HTERT RPE-1 (cell line): ENCODE measurements around the gene CCDC127.

Experiments used
- in situ Hi-C: fragments of 300-500 bp; cut with MboI; formaldehyde crosslinking; loops from 4 replicates; pipeline ENCODE4 v1.14.3; 2020; ENCODE audit warnings: low sequenced_read_pairs

The CCDC127 gene

GRCh38 chr5:160921-161802, 56.8 kb downstream of the CCDC127 start:
- in situ Hi-C loops: no loop called here

- in situ Hi-C loops: no loop called here
These were observed 57.8 kb downstream of the CCDC127 start for GRCh38 chr5:160173-160510.

GRCh38 chr5:159448-160172, 58.3 kb downstream of the CCDC127 start:
- in situ Hi-C loops: no loop called here

- in situ Hi-C loops: no loop called here
These were observed 59.0 kb downstream of the CCDC127 start for GRCh38 chr5:158807-159447.

GRCh38 chr5:157801-158200, 60.2 kb downstream of the CCDC127 start:
- in situ Hi-C loops: no loop called here

GRCh38 chr5:157126-157715, 60.7 kb downstream of the CCDC127 start:
- in situ Hi-C loops: no loop called here

GRCh38 chr5:156411-157072, 61.4 kb downstream of the CCDC127 start:
- in situ Hi-C loops: no loop called here

- in situ Hi-C loops: no loop called here
These were observed 62.1 kb downstream of the CCDC127 start for GRCh38 chr5:155651-156410.

- in situ Hi-C loops: no loop called here
These were observed 63.1 kb downstream of the CCDC127 start for GRCh38 chr5:154826-155225.

- in situ Hi-C loops: no loop called here
These were observed 63.7 kb downstream of the CCDC127 start for GRCh38 chr5:154236-154635.

GRCh38 chr5:153256-153655, 64.7 kb downstream of the CCDC127 start:
- in situ Hi-C loops: no loop called here

GRCh38 chr5:152077-152476, 65.9 kb downstream of the CCDC127 start:
- in situ Hi-C loops: no loop called here

- in situ Hi-C loops: no loop called here
These were observed 67.2 kb downstream of the CCDC127 start for GRCh38 chr5:150746-151145.

- in situ Hi-C loops: no loop called here
These were observed 68.0 kb downstream of the CCDC127 start for GRCh38 chr5:149745-150485.

GRCh38 chr5:147751-148150, 70.2 kb downstream of the CCDC127 start:
- in situ Hi-C loops: no loop called here
